NK-92 (cell line): ENCODE results near the gene SLC22A14.
"Not testable (repeated sequence)": the region's sequence is repeated elsewhere in the genome, so short reads cannot be mapped to it uniquely, and the experiment has no call there.

Source experiments
- DNase-seq: peaks from one replicate; lab custom pipeline; 2025; ENCODE audit not compliant: unreplicated experiment; lab: John Stamatoyannopoulos, UW

SLC22A14 gene

DNA sequence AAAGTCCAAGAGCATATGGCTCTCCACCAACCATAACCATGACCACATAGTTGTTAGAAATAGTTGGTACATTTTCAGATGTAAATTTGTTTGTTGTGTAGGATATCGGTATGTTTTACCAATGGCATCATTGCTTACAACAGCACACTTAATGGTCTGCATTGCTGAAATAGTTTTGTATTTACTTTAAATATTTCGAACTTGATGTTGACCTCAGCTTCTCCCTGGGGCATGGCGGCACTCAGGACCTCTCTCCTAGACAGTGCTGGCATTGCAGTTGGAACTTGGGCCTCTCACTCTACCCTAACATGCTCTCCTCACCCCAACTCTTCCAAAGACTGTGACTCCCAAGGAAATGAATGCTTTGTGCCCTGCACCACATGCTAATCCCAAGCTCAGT lies 11.5 kb upstream of the SLC22A14 start:
- DNase-seq = no peak

DNA sequence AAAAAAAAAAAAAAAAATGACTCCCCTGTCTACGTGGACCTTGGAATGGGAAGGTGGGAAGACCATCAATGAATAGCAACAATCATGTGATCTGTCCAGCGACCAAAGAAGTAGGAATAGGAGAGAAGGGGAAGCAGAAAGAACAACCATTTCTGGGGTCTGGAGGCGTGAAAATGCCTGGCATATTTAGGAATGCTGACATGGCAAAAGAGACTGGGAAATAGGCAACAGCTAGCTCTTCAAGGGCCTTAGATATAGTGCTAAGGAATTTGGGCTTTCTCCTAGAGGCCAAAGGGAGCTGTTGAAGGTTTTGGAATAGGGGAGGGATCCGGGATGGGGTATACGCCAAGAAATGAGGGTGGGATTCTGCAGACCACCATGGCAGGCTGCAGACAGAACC lies 10.5 kb upstream of the SLC22A14 start:
- no peak for DNase-seq

DNA sequence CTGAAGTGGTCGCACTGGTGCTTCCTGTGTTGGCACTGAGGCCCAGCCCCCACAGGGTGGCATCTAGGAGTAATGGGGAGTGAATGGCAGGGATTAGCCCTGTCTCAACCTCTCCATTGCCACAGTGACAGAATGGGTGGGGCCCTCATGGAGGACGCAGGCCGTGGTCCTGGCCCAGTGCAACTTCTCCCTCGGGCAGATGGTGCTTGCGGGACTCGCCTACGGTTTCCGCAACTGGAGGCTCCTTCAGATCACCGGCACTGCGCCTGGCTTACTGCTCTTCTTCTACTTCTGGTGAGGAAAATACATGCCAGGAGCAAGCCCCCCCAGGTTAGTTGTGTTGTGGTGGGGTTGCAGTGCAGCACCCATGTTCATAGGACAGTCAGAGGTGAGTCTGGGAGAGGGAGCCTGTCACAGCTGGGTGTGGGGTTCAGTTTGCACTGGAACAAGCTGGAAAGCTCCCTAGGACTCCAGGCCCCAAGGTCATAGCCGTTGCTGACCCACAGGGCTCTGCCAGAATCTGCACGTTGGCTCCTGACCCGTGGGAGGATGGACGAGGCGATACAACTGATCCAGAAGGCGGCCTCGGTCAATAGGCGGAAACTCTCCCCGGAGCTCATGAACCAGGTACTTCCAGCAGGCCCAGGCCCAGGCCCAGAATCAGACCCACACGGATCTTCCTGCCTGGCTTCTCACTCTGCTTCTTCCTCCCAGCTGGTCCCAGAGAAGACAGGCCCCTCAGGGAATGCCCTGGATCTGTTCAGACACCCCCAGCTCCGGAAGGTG lies 7.0 kb upstream of the SLC22A14 start:
- DNase-seq = no peak

DNA sequence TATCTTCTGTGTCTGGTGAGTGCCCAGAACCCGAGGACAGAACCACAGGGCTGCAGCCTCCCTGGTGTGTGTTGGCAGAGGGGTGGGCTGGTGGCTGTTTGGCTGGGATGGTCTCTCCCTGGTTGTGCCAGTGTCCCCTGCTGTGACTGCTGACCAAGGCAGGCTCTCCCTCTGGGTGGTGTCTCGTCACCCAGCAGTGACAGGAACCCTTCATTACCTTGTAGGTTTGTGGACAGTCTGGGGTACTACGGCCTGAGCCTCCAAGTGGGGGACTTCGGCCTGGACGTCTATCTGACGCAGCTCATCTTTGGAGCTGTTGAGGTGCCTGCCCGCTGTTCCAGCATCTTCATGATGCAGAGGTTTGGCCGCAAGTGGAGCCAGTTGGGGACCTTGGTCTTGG lies 6.4 kb upstream of the SLC22A14 start:
- DNase-seq = no peak

DNA sequence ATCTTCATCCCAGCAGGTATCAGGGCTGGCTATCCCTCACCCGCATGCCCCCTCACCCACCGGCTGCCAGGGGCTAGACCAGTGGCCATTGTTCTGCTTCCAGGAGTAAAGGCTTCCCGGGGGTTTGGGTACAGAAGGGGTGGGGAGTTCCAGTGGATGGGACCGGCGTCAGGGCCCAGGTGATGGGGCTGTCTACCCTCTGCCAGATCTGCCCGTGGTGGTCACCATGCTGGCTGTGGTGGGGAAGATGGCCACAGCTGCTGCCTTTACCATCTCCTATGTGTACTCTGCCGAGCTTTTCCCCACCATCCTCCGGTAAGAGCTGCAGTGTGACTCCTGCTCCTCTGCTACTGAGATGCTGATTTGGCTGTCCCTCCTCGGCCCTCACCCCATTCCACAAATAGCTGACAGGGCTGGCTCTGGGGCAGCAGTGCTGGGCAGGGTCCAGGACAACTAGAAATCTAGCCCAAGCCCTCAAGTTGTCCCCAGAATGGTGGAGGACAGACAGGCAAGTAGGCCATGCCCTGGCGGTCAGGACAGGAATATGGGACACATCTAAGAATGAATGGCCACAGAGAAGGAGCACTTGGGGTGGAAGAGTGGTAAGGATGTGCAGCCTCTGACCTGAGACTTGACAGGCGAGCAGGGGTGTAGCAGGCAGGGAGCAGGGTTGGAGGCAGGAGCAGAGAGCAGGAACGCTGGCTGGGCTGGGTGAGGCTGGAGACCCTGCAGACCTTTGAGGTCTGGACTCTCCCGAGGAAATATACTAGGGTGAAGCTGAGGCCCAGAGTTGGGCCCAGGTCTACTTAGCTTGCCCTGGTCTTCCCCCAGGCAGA lies 5.8 kb upstream of the SLC22A14 start:
- no peak for DNase-seq

DNA sequence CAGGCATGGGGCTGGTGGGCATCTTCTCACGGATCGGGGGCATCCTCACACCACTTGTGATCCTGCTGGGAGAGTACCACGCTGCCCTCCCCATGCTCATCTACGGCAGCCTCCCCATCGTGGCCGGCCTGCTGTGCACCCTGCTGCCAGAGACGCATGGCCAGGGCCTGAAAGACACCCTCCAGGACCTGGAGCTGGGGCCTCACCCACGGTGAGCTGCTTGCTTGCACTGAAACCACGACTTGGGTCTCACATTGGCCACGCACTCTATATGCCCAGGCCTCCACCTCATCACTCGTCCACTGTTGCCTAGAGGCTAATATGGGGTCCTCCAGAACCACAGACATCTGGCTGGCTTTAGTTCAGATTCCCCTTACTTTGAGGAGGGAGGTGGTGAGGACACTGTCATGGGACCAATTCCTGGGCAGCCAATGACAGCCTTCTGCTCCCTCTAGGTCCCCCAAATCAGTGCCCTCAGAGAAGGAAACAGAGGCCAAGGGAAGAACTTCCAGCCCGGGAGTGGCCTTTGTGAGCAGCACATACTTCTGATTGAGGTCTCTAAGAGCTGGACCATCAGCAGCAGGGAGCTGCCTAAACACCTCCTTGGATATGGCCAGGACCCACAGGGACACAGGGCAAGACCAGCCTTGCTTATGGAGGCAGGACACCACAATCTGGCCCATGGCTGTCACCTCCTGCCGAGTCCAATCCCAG lies 5.0 kb upstream of the SLC22A14 start:
- DNase-seq = no peak

DNA sequence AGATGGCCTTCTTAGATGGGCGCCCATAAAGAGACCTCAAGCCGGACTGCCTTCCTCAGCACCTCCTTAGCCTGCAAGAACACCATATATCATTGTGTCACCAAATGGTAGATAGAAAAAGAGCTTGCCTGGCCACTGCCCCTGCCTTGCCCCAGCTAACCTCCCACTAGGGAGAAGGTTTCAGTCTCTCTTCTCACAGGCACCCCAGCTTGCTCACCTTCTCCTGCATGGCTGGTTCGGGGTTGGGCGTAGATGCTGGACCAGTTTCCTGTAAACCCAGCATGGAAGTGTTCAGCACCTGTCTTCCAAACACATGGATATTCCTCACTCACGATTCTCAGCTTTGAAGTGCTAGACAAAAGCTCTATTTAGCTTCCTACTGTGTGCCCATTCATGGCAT lies 3.3 kb upstream of the SLC22A14 start:
- DNase-seq = no peak

DNA sequence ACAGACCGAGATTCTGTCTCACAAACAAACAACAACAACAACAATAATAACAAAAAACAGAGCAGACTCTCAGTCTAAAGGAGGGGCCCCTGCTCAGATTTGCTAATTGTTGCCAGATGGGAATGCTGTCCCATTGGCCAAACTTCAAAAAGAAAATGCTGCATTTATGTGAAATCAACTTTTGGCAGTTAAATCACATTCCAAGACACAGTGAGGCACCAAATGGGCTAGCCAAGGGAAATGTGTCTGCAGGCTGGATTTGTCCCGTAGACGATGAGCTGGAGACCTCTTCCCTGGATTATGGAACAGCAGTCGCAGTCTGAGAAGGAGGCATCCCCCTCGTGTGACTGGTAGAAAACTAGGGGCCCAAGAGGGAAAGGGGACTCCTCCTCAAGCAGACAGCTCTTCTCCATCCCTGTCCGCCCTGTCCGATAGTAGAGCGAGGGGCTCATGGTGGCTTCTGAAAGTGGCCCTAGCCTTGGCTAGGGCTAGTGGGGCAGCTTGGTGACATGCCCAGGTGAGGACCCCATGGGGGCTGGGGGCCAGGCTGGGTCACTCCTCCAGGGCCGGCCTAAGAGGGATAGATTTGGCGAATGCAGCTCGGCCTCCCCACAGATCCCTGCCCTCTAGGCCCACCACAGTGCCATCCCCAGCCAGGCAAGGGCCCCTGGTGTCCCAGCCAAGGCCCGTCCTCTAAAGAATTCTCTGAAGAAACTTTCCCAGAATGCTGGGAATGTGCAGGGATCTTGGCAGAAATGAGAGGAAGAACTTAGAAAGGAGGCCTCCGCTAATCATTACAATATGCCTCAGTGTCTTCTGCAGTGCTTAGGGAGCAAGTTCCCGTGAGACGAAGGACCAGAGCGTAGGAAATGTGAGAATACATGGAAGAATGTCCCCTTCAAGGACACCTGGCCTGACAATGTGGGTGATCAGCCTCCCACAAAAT lies 2.0 kb downstream of the SLC22A14 start:
- DNase-seq = no peak

DNA sequence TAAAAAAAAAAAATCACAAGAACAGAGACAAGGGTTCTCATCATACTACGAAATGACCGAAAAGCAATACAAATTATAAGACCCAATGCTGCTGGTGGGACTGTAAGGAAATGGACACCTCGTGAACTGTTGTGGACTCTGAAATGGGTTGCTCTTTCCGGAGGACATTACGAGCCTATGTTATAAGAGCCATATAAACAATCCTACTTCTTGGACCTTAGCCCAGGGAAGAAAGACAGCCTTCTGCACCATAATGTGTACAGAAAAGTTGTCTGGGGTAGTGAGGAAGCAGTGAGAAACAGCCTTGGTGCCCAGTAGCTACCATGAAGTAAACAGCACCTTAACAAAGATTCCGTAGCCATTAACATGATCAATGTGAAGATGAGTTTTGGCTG lies 2.7 kb downstream of the SLC22A14 start:
- DNase-seq = no peak

DNA sequence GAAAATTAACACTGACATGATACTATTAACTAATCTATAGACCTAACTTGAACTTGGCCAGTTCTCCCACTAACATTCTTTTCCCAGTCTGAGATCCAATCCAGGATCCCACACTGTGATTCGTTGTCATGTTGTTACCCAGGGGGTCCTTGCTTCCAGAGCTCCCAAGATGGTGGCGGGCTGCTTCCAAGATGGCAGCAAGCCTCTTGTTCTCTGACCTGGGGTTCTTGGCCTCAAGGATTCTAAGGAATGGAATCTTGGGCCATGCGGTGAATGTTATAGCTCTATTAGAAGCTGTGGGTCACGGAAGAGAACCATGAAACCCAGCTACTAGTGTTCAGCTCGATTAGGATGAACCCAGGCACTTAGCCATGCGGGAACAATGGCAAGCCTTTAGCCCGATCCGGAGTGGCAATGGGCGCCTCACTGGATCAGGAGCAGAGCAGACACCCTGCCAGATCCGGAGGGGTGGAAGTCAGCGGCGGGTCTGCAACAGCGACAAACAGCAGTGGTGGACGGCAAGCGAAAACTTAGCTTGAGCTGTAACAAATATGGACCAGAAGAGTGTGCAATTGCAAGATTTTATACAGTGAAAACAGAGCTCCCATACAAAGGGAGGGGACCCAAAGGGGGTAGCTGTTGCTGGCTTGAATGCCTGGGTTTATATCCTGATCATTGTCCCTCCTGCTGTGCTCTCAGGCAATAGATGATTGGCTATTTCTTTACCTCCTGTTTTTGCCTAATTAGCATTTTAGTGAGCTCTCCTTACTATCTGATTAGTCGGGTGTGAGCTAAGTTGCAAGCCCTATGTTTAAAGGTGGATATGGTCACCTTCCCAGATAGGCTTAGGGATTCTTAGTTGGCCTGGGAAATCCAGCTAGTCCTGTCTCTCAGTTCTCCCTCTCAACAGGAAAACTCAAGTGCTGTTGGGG lies 7.5 kb downstream of the SLC22A14 start:
- not testable (repeated sequence) for DNase-seq

DNA sequence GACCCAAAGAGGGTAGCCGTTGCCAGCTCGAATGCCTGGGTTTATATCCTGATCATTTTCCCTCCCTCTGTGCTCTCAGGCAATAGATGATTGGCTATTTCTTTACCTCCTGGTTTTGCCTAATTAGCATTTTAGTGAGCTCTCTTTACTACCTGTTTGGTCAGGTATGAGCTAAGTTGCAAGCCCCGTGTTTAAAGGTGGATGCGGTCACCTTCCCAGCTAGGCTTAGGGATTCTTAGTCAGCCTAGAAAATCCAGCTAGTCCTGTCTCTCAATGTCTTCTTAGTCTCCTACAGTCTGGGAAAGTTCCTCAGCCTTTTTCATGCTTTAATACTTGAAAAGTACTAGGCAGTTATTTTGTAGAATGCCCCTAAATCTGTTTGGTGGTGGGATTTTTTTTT lies 15.0 kb downstream of the SLC22A14 start:
- not testable (repeated sequence) for DNase-seq

DNA sequence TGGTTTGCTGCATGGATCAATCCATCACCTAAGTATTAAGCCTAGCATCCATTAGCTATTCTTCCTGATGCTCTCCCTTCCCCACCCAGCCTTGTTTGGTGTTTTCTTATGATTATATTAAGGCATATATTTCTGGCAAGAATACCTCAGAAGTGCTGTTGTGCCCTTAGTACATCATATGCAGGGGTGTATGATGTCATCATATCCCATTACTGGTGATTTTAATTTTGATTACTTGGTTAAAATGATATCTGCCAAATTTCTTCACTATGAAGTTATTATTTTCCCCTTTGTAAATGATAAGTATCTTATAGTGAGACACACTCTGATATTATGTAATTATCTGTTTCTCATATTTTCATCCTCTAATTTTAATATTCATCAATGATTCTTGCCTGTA lies 15.4 kb downstream of the SLC22A14 start:
- DNase-seq = no peak

DNA sequence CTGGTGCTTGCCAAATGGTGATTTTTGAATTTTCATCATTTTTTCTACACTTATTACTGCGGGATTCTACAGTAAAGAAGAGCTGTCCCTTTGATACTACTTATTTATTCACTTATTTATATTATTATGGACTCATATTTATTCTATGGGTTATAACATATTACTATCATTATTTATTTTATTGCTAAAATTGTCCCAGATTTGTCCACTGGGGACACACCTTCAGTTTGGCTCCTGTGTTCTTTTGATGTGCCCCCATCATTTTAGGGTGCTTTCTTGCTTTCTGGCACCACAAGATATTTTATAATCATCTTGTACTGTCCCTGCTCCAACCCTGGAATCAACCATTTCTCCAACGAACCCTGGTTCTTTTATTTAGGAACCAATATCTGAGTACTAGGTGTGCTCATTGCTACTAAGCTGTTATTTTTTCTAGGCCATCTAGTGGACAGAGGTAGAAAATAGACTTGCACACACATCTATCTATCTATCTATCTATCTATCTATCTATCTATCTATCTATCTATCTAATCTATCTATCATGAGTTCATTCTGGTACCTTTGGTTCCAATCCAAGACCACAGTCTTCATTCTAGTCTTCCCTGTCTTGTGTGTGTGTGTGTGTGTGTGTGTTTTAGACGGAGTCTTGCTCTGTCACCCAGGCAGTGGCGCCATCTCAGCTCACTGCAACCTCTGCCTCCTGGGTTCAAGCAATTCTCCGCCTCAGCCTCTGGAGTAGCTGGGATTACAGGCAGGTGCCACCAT lies 16.0 kb downstream of the SLC22A14 start:
- no peak for DNase-seq

DNA sequence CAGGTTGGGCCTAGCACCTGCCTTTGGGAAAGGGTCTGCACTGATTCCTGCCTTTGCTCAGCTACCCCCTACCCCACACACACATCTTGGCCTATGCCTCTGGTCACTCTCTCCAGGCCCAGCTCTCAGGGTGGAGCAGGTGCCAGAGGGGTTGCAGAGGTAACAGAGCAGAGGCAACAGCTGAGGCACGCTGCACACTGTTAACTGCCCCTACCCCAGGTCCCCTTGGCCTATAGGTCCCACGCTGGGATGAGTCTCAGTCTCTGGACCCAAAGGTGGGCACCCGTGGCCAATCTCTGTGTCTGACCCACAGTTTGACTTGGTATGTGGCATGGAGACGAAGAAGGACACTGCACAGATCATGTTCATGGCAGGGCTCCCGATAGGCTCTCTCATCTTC lies 24.8 kb downstream of the SLC22A14 start:
- no peak for DNase-seq

DNA sequence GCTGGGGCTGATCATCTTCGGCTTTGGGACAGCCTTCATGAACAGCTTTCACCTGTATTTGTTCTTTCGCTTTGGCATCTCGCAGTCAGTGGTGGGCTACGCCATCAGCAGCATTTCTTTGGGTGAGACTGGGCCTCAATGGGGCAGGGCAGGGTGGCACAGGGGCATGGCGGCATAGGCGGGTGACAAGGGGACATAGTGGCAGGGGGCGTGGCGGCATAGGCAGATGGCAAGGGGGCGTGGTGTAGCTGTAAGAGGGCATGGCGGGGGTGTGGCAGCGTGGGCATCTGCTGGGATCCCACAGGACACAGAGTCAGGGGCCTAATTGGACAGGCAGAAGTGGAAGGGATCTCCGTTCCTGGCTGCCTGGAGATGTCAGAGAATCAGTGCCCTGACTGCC lies 25.5 kb downstream of the SLC22A14 start:
- no peak for DNase-seq

DNA sequence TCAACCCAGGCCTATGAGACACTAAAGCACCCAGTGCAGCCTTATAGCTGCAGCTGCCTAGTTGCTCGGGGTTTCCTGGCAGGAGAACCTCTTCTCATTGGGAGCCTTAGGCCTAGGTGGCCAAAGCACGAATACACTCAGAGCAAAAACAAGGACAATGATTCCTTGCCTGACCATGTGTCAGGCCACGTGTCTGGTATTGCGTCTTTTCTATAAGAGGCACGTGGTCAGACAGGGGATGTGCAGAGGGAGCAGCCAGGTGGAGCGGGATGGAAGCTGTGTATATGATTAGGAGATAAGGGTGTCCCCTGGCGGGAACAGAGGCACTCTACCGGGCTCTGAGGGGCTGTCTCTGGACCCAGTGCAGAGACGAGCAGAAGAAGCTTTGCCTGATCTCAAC lies 26.4 kb downstream of the SLC22A14 start:
- DNase-seq = no peak

DNA sequence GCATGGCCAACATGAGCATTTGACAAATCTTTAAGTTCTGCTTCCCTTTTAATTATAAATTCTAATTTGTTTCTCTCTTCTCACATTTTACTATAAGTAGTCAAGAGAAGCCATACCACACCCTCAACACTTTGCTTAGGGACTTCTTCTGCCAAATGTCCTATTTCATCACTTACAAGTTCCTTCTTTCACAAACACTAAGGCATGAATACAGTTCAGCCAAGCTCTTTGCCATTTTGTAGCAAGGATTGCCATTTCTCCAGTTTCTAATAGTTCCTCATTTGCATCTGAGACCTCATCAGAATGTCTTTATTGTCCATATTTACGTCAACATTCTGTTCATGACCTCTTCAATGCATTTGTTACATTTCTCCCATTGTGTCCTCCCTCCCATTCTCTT lies 29.4 kb downstream of the SLC22A14 start:
- no peak for DNase-seq

DNA sequence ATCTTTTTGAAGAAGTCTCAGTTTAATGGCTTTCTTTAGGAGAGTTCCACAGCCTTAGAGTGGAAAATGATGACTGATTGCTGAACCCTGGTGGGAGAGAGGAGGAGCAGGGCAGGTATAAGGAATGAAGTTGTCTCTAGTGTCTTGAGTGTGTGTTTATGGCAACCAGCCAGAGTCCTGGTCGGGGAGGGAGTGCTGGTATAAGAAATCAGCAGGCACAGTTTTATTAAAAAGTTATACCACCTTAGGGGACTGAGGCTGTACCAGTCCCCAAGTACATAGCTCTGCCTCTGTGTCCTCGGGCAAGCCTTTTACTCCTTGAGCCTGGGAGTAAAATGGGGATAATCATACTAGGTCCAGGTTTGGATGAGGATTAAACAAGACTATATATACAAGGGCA lies 29.8 kb downstream of the SLC22A14 start:
- no peak for DNase-seq

DNA sequence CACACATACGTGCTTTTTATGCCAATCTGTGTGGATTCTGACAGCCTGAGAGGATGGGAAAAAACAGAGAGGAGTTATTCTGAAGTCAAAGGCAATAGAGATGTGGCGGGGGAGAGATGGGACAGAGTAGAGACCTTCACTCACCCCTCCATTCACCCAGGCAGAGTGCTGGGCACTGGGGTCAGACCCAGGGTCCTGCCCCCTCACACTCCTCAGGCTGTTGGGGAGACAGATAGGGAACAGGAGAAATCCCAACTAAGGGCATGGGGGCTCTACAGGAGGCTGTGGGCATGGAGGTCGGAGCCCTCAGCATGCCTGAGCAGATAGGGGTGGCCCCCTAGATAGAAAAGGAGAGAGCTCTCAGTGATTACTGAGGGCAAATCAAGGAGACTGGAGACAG lies 30.3 kb downstream of the SLC22A14 start:
- no peak for DNase-seq
